Vagina (tissue), 2 donors: ENCODE results near the gene CDH15.

Source experiments
- CTCF ChIP-seq, 3 experiments: fragments of 450-650 bp in 2 of 3; fragments of 200-600 bp in 1 of 3; sonication (generic) in 1 of 3; IDR thresholded peaks; one replicate each; pipeline ENCODE4 v1.5.1; 2017 to 2019; ENCODE audit warnings: antibody characterized with exemption in 3 of 3, mild to moderate bottlenecking in 2 of 3, moderate library complexity in 2 of 3
- POLR2A ChIP-seq, 2 donors: fragments of 450-650 bp; IDR thresholded peaks; one replicate each; pipeline ENCODE4 v1.6.1; 2017; ENCODE audit warnings: antibody characterized with exemption in 2 of 2, mild to moderate bottlenecking in 2 of 2, moderate library complexity in 2 of 2
- POLR2AphosphoS5 ChIP-seq, 2 donors: sonication (generic); formaldehyde crosslinking; IDR thresholded peaks; one replicate each; pipeline ENCODE4 v1.9.0; 2017; ENCODE audit warnings: antibody characterized with exemption in 2 of 2, mild to moderate bottlenecking in 2 of 2, low read depth in 1 of 2; ENCODE audit not compliant: insufficient read depth in 1 of 2

- no peak for TF ChIP-seq POLR2A (IDR thresholded peaks at IDR 0.05)
- TF ChIP-seq CTCF (IDR thresholded peaks at IDR 0.05) = no peak
- TF ChIP-seq POLR2AphosphoS5 (IDR thresholded peaks at IDR 0.05; ENCODE audit: insufficient read depth in 1 of 2, low read depth in 1 of 2) = no peak
Measured at GRCh38 chr16:89138843-89139520, 32.6 kb upstream of the CDH15 start.
